CD4-positive, alpha-beta T cell treated with Interleukin-15 for 1 hour (primary cell): ENCODE data around the gene HMOX1.

Experiments used
- DNase-seq: peaks from one replicate; pipeline ENCODE4 v3.0.0-alpha.2; 2020

Gene HMOX1

DNA sequence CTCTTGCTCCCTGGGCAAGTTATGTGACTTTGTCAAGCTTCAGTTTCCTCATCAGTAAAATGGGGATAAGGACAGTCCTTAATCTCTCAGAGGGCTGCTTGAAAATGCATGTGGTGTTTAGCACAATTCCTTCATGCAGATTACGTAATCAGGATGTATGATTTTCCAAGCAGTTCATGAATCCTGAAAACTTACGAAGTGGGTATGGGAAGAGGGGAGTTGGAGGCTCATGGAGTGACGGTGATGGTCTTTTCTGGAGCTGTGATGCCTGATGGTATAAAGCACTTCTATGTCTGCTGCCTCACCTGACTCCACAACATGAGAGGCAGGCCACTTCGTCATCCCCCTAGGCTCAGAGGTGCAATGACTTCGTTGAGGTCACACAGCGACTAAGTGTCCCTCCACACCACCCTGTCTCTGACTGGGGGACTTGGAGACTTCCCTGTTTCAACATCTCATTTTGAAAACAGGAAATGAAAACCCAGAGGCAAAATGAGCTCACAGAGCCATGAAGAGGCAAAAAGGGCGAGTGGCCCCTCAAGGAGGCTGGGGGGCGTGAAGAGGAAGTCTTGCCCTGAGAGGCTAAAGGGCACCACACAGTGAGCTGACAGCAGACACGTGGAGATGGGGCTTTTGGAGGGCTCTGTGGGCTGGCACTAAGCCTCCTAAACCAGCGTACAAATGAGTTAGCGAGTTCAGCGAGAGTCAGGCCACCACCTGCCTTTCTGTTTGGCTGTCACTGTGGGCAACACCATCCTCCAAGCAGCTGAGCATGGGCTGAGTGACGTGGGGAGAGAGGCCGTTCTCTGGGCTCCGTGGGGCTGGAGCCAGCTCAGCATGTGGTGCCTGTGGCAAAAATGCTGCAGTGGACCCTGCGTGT, 29.1 kb downstream of the HMOX1 start:
- peak; percentile 88 for DNase-seq

DNA sequence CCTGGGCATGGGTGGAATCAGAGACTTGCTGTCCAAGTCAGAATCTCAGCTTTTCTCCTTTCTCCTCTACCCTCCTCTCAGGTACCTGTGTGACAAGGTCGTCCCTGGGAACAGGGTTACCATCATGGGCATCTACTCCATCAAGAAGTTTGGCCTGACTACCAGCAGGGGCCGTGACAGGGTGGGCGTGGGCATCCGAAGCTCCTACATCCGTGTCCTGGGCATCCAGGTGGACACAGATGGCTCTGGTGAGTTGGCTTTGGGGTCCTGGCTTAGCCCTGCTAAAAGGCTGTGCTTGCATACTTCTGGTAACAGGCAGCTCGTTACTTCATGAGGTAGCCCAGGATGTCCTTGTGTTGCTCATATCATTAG, 29.8 kb downstream of the HMOX1 start:
- no peak for DNase-seq

DNA sequence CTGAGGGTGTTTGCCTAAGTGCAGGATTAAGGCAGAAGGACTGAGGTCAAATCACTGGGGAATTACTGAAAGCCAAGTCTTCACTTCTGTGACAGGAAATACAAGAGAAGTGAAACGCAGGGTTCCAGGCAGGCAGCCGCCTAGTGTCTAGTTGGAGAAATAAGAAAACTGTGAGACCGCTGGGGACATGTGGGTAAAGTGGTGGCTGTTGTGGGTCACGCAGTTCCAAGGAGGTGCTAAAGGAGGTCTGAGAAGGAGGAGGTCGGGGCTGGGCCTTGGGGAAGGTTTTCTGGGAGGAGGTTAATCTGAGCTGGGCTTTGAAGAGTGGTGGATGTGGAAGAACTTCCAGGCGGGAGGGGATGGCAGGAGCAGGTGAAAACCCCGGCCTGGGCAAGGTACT, 30.2 kb downstream of the HMOX1 start:
- DNase-seq: peak; percentile 58

DNA sequence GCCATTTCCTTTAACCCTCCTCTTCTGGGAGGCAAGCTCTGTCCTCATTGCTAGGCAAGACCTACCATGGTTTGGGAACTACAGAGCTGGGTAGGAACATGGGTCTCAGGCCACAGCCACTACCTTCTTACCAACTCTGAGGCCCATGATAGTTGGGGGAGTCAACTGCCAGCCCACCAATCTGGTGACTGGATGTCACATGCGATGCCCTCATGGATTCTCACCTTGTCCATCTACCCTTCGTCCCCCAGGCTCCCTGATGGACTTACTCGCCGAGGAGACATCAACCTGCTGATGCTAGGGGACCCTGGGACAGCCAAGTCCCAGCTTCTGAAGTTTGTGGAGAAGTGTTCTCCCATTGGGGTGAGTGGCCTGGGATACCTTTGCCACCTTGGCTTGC, 32.7 kb downstream of the HMOX1 start:
- DNase-seq: no peak

DNA sequence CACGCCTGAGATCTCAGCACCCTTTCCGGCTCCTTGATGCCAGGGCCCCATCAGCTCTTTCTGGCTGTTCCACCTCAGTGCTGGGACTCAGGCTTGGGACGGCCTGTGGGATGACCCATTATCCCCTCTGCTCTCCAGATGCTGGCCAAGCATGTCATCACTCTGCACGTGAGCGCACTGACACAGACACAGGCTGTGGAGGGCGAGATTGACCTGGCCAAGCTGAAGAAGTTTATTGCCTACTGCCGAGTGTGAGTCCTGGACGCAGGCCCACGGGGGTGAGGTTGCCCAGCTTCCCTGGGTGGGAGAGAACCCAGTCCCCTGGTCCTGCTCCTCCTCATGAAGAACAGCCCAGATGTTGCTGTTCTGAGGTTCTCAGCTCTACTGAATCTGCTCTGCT, 36.7 kb downstream of the HMOX1 start:
- DNase-seq: peak; percentile 14

DNA sequence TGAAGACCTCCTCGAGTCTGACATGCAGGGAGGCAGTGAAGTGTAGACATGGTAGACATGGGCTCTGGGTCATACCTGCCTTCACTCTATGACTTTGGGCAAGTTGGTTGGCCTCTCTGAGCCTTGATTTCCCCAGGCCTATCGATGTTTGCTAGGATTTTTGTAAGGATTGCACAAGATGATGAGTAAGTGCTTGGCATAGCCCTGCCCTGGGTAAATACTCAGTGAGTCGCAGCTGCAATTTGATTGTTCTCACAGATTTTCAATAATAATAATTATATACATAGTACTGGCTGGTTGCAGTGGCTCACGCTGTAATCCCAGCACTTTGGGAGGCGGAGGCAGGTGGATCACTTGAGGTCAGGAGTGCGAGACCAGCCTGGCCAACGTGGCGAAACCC, 37.2 kb downstream of the HMOX1 start:
- DNase-seq: no peak

DNA sequence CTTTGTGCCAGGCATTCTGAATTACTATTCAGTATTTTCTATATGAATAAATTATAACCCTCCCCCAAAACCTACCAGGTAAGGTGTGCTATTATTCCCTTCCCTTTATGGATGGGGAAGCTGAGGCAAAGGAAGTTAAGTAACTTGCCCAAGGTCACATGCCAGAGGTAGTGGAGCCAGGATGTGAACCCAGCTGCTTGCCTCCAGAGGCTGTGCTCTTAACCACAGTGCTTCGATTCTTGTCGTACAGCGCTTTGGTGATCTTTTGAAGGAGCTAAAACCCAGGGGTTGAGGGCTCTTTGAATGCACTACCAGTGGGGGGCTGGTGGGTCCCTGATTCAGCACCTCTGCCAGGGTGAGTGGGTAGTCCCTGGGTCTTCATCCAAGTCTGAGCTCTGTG, 37.8 kb downstream of the HMOX1 start:
- DNase-seq: no peak

DNA sequence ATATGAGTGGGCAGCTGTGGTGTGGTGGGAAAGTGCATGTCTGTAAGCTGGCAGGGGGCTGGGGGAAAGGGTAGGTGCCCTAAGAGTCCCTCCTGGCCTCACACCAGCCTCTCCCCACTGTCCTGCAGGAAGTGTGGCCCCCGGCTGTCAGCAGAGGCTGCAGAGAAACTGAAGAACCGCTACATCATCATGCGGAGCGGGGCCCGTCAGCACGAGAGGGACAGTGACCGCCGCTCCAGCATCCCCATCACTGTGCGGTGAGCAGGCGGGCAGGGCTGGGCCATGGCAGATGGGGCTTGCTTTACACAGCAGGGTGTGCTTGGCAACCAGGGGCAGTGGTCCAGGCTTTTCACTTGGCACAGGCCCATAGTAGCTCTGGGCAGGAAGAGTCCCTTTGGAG, 38.9 kb downstream of the HMOX1 start:
- DNase-seq: no peak

DNA sequence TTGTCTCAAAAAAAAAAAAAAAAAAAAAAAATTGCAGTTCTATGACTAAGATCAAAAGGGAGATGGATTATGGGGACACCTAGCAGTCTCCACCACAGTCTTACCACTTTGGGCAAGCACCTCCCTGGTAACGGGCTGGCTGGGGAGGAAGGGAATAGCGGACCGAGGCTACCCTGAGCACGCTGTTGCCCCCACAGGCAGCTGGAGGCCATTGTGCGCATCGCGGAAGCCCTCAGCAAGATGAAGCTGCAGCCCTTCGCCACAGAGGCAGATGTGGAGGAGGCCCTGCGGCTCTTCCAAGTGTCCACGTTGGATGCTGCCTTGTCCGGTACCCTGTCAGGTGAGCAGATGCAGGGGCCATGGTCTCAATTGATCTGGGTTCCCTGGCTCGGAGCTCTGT, 40.2 kb downstream of the HMOX1 start:
- DNase-seq: no peak

DNA sequence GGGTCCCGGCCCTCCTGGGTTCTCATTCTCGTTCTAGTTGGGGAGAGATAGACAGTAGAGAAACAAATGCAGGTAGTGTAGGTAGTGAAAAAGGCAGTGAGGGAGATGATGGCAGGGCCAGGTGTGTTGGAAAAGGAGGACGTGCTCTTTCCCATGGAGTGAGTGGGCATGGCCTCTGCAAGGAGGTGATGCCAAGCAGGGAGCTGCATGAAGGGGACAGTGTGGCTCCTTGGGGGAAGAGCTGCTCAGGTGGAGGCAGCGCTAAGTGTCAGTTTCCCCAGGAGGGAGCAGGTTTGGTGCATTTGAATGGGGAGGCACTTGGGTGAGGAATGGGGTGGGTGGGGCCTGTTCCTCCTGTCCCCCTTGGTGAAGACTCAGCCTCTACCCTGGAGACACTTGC, 41.2 kb downstream of the HMOX1 start:
- DNase-seq: no peak

DNA sequence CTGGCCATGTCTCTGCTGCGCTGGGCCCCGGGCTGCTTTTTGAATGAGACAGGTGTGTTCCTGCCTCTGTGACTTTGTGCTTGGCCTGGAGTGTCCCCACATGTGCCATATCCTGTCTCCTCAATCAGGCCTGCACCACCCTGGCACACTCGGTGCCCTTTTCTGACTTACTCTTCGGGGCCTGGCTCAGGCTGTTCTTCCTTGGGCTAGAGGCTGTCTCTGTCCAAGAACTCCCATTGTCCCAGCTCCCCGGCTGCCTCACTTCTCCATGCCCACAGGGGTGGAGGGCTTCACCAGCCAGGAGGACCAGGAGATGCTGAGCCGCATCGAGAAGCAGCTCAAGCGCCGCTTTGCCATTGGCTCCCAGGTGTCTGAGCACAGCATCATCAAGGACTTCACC, 42.0 kb downstream of the HMOX1 start:
- no peak for DNase-seq

DNA sequence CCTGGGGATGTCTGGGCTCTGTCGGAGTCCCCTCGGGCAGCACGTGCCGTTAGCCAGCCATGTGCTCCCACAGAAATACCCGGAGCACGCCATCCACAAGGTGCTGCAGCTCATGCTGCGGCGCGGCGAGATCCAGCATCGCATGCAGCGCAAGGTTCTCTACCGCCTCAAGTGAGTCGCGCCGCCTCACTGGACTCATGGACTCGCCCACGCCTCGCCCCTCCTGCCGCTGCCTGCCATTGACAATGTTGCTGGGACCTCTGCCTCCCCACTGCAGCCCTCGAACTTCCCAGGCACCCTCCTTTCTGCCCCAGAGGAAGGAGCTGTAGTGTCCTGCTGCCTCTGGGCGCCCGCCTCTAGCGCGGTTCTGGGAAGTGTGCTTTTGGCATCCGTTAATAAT, 43.2 kb downstream of the HMOX1 start:
- DNase-seq: no peak

DNA sequence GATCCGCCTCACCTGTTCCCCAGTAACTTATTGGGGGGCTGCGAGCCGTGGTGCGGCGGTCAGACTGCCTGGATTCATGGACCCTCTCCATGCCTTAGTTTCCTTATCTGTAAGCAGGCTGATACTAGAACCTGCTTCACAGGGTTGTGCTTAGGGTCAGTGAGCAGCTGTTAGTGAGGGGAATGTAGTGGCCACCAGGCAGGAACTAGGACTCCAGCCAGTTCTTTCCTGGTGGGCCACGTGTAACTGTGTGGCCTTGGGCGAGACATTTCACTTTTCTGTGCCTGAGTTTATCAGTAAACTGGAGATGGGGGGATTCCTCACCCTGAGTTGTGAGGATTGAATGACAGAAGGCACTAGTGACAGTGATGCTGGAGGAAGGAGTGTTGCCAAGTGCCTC, 43.9 kb downstream of the HMOX1 start:
- no peak for DNase-seq

DNA sequence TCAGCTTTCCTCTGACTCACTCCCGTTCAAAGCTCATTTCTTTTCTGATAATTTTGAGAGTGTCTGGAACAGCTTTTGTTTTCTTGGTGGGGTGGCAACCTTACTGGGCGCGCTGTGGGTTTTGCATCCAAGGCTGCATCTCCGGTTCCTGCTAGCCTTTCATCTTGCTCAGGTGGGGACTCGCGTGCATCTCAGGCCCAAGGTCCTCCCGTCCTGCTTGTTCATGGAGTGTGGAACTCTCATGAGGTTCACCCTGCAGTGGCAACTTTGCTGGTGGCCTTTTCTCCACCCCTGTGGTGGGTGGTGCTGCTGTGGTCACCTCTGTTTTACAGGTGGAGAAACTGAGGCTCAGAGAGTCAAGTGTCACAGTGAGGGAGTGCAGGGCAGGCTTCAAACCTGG, 44.6 kb downstream of the HMOX1 start:
- no peak for DNase-seq

DNA sequence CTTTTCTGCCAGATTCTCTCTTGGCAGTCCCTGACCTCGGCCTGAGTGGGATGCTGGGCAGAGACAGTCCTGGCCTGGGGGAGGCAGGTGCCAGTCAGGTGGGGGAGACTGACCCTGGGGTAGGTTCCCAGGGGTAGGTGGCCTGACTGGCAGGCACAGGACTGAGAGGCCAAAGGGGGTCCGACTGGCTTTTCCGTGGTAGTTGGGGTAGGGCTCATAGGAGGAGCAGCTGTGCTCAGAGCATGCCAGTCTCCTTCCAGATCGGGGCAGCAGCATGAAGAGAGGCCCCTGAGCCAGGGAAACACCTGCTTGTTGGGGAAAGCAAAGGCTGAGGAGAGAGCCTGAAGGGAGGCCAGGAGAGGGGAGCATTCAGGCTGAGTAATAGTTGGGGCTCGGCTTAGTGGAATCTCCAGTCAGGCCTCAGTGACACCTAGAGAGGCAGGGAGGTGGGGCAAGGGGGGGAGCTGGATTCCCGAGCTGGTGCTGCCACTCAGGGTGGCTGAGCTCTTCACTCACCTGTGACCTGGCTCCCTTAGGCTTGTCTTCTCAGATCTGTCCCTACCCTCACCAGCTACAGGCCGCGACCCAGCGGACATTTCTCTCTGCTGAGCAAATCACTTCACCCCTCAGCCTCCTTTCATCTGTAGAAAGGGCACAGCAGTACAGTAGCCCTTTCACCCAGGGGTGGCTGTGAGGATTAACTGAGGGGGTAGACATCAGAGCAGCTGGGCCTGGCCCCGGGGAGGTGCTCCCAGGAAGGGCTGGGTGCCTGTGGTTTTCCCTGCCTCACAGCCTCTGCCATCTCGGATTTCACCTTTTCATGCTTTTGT, 45.3 kb downstream of the HMOX1 start:
- DNase-seq: no peak

DNA sequence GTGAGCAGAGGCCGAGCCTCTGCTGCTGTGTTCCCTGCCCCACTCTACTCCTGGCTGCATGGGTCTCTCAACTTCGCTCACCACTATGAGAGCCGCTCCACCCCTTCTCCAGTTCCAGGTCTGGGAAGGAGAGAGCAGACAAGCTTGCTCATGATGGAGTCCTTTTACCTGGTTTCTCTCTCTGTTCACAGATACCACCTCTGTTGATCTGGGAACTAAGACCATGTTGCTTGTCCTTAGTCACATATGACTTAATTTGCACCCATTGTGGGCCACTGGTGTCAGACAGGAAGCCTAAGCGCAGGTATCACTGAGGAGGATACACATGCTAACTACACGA, 45.9 kb downstream of the HMOX1 start:
- DNase-seq: no peak

DNA sequence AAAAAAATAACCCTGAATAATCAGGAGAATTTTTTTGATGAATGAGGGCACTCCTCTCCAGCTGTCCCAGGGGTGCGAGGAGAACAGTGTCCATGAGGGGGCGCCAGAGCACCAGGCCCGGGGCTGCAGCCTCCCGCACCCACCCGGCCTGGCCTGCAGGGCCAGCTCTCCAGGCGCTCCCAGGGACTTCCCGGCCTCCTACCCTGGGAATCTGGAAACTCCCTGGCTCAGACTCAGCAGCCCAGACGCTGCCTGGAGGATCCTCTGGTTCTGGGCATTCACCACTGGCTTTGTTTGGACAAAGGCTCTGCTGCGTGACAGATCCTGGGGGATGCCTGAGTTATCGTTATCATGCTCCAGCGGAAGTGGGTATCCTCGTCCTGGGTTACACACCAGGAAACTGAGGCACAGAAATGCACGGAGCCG, 50.0 kb downstream of the HMOX1 start:
- peak; percentile 41 for DNase-seq

DNA sequence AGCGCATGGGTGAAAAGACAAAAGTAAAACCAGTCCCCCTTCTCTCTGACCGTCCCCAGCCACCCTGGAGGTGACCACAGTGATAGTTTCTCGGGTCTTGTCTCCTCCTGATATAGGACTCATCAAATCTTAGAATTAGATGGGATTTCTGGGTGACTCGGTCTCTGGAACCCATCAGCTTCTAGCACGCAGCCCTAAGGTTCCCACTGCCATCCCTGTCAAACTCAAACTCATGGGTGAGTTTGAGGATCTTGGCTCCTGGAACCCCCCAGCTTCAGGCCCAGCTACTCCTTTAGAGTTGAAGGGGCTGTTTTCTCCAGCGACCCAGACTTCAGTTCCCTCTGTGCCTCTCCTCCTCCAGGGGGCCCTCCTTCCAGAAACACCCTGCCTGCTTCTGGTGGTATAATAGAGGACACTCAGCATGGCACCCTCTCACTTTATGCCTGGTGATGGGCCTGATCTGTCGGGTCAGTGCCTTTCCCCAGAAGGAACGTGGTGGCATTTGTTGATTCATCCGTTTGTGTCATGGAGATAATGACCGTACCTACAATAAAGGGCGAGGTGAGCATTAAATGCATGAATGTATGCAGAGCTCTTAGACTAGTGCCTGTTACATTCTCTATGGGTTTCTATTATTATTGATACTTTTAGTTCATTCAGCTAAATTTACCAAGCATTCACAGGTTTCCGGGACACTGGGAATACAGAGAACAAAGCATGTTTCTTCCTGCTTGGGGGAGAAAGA, 50.8 kb downstream of the HMOX1 start:
- DNase-seq: no peak

DNA sequence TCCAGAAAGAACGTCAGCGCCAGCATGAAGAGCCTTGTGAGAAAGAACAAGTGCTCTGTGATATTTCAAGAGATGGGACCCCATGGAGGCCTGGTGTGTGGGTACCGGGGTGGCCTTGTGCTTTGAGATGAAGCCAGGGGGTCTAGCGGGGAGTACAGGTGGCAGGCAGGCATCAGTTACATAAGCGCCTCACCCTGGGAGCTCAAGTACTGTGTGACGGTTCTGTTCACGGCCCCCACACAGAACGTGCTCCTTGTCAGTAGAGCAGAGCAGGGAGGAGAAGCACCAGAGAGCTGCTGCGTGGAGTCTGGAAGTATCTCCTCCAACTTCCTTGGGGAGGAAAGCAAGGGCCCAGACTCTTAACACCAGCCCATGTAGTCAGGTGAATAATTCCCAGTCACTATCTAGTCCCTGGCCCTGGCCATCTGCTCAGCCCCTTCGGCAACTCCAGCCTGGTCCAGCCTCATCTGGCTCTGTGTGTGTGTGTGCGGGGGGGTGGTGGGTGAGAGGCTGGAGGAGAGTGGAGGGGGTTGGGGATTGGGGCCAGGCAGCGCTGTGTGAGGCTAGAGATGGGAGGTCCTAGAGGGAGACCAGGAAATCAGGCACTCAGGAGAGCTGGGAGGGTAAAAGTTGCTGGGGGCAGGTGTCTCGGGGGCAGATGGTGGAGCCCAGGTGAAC, 51.5 kb downstream of the HMOX1 start:
- no peak for DNase-seq

DNA sequence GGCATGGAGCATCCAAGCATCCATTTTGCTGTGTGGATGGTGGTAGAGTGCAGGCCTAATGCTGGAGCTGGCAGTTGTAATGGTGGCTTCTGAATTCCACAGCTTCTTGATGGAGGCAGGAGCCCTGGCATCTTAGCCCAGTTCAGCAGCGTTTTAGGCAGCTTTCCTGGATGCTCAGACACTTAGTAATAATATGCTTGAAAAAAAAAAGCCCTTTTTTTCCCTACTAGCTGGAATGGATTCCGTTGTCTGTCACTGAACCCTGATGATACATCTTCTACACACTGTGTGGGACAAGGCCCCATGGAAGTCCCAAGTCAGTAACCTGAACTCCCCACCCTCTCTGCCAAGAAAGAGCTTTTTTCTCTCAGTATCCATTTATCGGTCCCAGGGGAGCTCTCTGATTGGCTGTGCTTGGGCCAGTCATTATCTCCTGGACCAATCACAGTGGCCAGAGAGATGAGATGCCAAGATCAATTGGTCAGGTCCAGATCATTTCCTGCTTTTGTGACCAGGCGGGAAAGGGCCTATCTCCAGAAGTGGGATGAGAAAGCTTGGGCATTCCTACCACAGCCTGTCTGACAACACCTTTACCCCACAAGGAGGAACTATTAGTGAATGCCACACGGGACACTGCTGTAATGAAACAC, 53.3 kb downstream of the HMOX1 start:
- no peak for DNase-seq

DNA sequence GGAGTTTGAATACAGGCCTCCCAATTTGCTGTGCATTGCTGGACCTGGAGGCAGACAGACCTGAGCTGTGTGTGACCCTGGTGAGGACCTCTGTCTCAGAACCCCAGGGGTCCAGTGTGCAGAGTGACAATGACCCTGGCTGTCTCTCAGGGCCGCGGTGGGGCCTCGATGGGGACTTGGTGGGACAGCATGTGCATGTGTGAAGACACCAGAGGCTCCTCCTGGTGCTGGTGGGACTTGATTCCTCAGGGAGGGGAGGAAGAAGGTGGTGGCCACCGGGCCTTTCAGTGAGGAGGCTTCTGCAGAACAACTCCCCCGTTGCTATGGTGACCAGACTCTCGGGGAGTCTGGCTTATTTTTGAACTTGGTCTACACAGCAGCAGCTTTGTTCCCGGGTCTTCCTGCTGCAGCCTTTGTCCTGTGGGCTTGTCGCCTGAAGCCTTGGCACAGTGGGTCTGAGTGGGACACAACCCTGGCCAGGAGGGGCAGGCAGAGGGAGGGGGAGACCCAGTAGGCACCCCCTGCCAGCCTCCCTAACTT, 54.4 kb downstream of the HMOX1 start:
- DNase-seq: no peak

DNA sequence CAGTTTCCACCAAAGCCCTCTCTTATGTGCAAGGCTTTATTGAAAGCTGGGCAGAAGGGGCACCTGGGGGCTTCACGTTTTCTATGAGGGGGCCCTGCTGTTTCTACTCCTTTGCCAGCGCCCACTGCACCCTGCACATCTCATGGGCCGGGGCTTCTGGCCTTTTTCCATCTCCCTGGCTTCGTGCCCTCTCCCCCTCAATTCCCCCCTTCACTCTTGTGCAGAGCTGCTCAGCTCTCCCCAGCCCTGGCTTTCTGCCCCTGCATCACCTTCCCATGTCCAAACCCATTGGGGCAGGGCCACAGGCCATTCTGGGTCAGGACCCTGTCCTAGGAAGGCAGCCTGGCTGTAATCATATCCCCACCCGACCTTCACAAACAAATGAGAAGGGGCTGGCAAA, 55.5 kb downstream of the HMOX1 start:
- no peak for DNase-seq
